Prostate gland (tissue), 2 donors: ENCODE measurements around the gene CNEP1R1.

ENCODE experiments used
- CTCF ChIP-seq, 4 experiments: fragments of 200-600 bp in 2 of 4; fragments of 450-650 bp in 2 of 4; sonication (generic) in 2 of 4; IDR thresholded peaks; 1 replicate in 3 of 4; 2 replicates in 1 of 4; pipeline ENCODE4 v1.5.1; 2016 to 2019; ENCODE audit warnings: antibody characterized with exemption in 4 of 4, mild to moderate bottlenecking in 2 of 4, moderate library complexity in 2 of 4
- POLR2AphosphoS5 ChIP-seq: sonication (generic); formaldehyde crosslinking; IDR thresholded peaks from one replicate; pipeline ENCODE4 v1.6.1; 2017; ENCODE audit warnings: antibody characterized with exemption

- TF ChIP-seq CTCF (IDR thresholded peaks at IDR 0.05), result no peak
- TF ChIP-seq POLR2AphosphoS5, result no peak
Observed at GRCh38 chr16:50061326-50061725, 36.3 kb downstream of the CNEP1R1 start.
